ENCODE measurements around the gene TTC4. TPM values are rescaled to one million over a fixed set of nuclear protein-coding genes. Genes with fewer than 3 reads are reported as not detected.

The TTC4 gene
- total RNA-seq, 1 experiment from 2014 or later, result 26.3 TPM

- Histone ChIP-seq H3K27me3 (ENCODE audit: insufficient read depth, low read length) (no peaks in the 10 kb centered on the region), H3K79me2 (ENCODE audit: insufficient read depth, low read length) (no peaks in the 10 kb centered on the region), H2AFZ (ENCODE audit: low read depth, low read length, poor library complexity, severe bottlenecking) (no peak overlapping the region), H3K4me3 (replicated peaks in 1 of 2; ENCODE audit: low read depth in 1 of 2, low read length in 2 of 2) (no peak overlapping the region), H3K36me3 (ENCODE audit: control insufficient read depth in 1 of 2, insufficient read depth in 2 of 2, low read length in 2 of 2) (no peaks in the 10 kb centered on the region), H3K27ac (ENCODE audit: low read depth, low read length) (no peak overlapping the region), H4K20me1 (ENCODE audit: insufficient read depth) (no peaks in the 10 kb centered on the region), H3K4me2 (ENCODE audit: low read length) (no peak overlapping the region), H3K9me2 (ENCODE audit: insufficient read depth) (no peaks in the 10 kb centered on the region), H3K4me1 (ENCODE audit: control insufficient read depth in 1 of 2, insufficient read depth in 2 of 2, low read length in 2 of 2) (no peaks in the 10 kb centered on the region), H3K9me3 (ENCODE audit: control insufficient read depth in 1 of 2, insufficient read depth in 1 of 2, low read depth in 1 of 2, low read length in 2 of 2) (no peaks in the 10 kb centered on the region), H3K9ac (ENCODE audit: low read length) (no peak overlapping the region)
- RAD21 ChIA-PET (ENCODE audit: low non-redundant PET in 1 of 2, low total read pairs in 2 of 2, uncharacterized antibody in 2 of 2, unreplicated experiment in 2 of 2), result no interaction called here
- no peak for DNase-seq (ENCODE audit: low read depth, low spot score)
- CTCF ChIA-PET, result no interaction called here
- no peak for ATAC-seq
- TF ChIP-seq FOSL1 (IDR thresholded peaks at IDR 0.05; ENCODE audit: low read depth) (no peak), ZFX (IDR thresholded peaks at IDR 0.05) (no peak), TCF7L2 (IDR thresholded peaks at IDR 0.05; ENCODE audit: borderline replicate concordance, extremely low read depth, insufficient read depth, insufficient read length) (no peak), EZH2 (IDR thresholded peaks at IDR 0.05) (no peak), ATF3 (IDR thresholded peaks at IDR 0.05) (no peak), POLR2A (IDR thresholded peaks at IDR 0.05; ENCODE audit: borderline replicate concordance, extremely low read depth, insufficient read depth, insufficient read length) (no peak), EGR1 (IDR thresholded peaks at IDR 0.05; ENCODE audit: low read depth) (no peak), SP1 (IDR thresholded peaks at IDR 0.05; ENCODE audit: low read depth) (no peak), SRF (IDR thresholded peaks at IDR 0.05; ENCODE audit: low read depth) (no peak)
- POLR2A ChIA-PET, result no interaction called here
- no TSS peak for BruUV-seq (replicated peaks)
- intact Hi-C loops (cut with micrococcal nuclease), result no loop called here
Observed at GRCh38 chr1:54695764-54696163, 19.9 kb upstream of the TTC4 start.

DNA sequence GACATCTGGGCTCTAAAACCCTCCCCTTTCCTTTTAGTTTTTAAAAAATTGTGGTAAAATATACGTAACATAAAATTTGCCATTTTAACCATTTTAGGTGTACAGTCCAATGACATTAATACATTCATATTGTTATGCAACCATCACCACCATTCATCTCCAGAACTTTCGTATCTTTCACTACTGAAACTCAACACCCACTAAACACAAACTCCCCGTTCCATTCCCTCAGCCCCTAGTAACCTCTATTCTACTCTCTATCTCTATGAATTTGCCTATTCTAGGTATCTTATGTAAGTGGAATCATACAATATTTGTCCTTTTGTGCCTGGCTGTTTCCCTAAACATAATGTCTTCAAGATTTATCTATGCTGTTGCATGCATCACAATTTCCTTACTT, 19.4 kb upstream of the TTC4 start:
- no peaks in the 10 kb centered on the region for H3K9me2 ChIP-seq (ENCODE audit: insufficient read depth)
- ChIA-PET RAD21 (ENCODE audit: low non-redundant PET in 1 of 2, low total read pairs in 2 of 2, uncharacterized antibody in 2 of 2, unreplicated experiment in 2 of 2) (no interaction called here), CTCF (no interaction called here), POLR2A (no interaction called here)
- no peak overlapping the region for H3K9ac ChIP-seq (ENCODE audit: low read length)
- H3K36me3 ChIP-seq (ENCODE audit: control insufficient read depth in 1 of 2, insufficient read depth in 2 of 2, low read length in 2 of 2), result no peaks in the 10 kb centered on the region
- no peaks in the 10 kb centered on the region for H3K79me2 ChIP-seq (ENCODE audit: insufficient read depth, low read length)
- no peaks in the 10 kb centered on the region for H3K9me3 ChIP-seq (ENCODE audit: control insufficient read depth in 1 of 2, insufficient read depth in 1 of 2, low read depth in 1 of 2, low read length in 2 of 2)
- TF ChIP-seq SP1 (IDR thresholded peaks at IDR 0.05; ENCODE audit: low read depth) (no peak), ELF1 (IDR thresholded peaks at IDR 0.05; ENCODE audit: borderline replicate concordance, low read depth) (no peak), YY1 (IDR thresholded peaks at IDR 0.05; ENCODE audit: extremely low read depth, insufficient replicate concordance, low read depth, low read length) (no peak), SRF (IDR thresholded peaks at IDR 0.05; ENCODE audit: low read depth) (no peak)
- TF ChIP-seq, protein P1, sequence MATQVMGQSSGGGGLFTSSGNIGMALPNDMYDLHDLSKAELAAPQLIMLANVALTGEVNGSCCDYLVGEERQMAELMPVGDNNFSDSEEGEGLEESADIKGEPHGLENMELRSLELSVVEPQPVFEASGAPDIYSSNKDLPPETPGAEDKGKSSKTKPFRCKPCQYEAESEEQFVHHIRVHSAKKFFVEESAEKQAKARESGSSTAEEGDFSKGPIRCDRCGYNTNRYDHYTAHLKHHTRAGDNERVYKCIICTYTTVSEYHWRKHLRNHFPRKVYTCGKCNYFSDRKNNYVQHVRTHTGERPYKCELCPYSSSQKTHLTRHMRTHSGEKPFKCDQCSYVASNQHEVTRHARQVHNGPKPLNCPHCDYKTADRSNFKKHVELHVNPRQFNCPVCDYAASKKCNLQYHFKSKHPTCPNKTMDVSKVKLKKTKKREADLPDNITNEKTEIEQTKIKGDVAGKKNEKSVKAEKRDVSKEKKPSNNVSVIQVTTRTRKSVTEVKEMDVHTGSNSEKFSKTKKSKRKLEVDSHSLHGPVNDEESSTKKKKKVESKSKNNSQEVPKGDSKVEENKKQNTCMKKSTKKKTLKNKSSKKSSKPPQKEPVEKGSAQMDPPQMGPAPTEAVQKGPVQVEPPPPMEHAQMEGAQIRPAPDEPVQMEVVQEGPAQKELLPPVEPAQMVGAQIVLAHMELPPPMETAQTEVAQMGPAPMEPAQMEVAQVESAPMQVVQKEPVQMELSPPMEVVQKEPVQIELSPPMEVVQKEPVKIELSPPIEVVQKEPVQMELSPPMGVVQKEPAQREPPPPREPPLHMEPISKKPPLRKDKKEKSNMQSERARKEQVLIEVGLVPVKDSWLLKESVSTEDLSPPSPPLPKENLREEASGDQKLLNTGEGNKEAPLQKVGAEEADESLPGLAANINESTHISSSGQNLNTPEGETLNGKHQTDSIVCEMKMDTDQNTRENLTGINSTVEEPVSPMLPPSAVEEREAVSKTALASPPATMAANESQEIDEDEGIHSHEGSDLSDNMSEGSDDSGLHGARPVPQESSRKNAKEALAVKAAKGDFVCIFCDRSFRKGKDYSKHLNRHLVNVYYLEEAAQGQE (IDR thresholded peaks at IDR 0.05; ENCODE audit: low read depth), result no peak
- H3K4me2 ChIP-seq (ENCODE audit: low read length), result no peak overlapping the region
- no peak overlapping the region for H2AFZ ChIP-seq (ENCODE audit: low read depth, low read length, poor library complexity, severe bottlenecking)
- no peaks in the 10 kb centered on the region for H4K20me1 ChIP-seq (ENCODE audit: insufficient read depth)
- no peaks in the 10 kb centered on the region for H3K27me3 ChIP-seq (ENCODE audit: insufficient read depth, low read length)
- no peak overlapping the region for H3K27ac ChIP-seq (ENCODE audit: low read depth, low read length)
- no TSS peak for BruUV-seq (replicated peaks)
- ATAC-seq (no peak), DNase-seq (ENCODE audit: low read depth, low spot score) (no peak)
- intact Hi-C loops (cut with micrococcal nuclease), result no loop called here
- no peaks in the 10 kb centered on the region for H3K4me1 ChIP-seq (ENCODE audit: control insufficient read depth in 1 of 2, insufficient read depth in 2 of 2, low read length in 2 of 2)
- no peak overlapping the region for H3K4me3 ChIP-seq (replicated peaks in 1 of 2; ENCODE audit: low read depth in 1 of 2, low read length in 2 of 2)

Data from HCT116 (cell line).